GM19099 (cell line): ENCODE data around the gene NEB.

Experiments used
- POLR2A ChIP-seq: IDR thresholded peaks from 3 replicates; pipeline ENCODE4 v1.6.1; 2011; ENCODE audit warnings: low read depth; ENCODE audit not compliant: insufficient read length; ENCODE audit errors: extremely low read depth

The NEB gene

DNA sequence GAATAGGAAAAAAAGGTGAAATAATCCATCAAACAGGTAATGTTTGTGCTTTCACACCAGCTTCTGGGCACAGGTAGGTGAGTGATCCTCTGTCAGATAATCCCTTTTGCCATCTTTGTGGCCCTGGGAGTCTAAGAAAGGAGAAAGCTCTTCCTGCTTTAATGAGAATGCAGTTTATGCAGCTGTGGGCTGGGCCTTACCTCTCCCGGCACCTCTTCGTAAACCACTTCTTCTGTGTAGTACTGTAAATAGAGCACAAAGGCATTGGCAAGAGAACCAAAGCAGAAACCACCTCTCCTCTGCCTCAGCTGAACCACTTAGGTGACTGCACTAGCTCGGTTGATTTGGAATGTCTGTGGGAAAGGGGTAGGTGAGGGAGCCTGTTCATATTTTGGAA, 4.9 kb downstream of the NEB start:
- no peak for TF ChIP-seq POLR2A

DNA sequence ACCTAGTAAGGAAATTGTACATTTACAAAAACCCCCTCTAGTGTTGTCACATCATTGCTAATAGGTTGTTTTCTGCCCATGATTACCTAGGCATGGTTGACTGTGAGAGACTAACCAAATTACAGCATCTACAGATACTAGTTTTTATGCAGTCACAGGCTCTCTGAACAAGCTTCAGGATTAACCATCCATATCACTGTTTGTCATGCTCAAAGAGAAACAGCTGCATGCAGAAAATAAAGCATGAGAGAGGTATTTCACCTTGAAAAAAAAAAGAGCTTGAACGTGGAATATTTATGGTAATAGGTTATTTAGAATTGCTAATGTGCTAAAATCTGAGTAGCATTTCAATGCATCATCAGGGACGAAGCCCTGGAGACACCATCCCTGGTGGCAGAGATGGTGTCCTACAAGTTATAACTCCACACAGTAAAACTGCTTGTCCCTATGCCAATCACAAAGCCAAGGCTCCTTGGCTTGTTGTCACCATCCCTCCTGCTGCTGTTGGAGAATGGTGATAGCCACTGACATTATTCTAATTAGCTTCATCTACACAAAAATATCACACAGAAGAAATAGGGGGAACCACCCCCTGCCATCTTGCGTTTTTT, 5.4 kb downstream of the NEB start:
- TF ChIP-seq POLR2A = no peak

DNA sequence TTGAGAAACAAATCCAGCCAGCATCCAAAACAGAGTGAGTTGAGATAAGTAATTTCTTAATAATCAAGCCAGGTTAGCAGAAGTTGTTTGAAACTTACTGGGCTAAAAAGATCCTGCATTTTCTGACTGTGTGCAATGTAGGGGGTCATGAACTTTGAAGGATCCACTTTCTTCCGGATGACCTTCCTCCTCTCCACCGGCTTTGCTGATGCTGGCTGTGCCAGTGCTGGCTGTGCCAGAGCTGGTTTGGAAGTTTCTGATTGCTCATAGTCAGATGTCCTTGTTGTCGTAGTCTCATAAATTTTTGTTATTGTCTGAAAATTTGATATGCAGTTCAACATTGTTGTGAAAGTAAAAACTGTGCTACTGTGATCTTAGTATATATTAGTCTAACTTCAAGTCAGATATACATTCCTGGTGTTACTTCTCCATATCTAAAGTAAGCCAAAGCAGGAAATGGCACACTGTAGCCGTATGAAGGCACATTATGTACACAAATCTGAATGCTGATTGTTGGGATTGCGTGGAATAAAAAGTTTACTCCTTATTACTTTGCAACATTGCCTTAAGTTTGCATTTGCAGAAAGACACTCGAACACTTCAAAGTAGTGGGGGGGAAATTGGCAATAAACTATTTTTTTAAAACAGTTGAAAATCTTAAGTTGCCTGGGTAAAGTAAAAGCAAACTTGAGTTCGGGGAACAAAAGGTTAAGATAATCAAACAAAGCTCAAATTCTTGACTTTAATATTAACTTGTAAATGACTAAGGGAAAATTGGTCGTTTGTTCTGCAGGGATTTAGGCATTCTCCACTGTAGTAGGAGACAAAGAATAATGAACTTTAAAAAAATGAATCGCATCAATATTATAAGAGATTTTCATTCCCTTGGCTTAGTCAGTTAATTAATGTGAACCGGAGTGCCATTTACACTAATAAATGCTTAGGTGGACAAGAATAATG, 6.4 kb downstream of the NEB start:
- TF ChIP-seq POLR2A = no peak

DNA sequence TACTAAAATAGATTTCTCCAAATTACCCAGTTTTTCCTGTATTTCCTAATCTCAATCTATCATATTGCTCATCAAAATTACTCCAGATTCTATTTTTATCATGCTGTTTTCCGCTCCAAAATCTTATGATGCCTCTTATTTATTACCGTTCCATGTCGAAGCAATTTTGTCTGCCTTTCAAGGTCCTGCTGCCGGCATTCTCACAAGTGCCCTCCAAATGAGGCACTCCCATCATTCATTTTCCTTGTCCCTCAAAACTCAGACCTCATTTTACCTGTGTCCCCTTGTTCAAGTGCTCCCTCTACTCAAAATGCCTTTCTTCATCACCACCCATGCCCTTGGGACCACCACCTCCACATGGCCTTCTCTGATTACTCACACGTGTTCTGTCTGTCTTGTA, 13.1 kb downstream of the NEB start:
- no peak for TF ChIP-seq POLR2A

DNA sequence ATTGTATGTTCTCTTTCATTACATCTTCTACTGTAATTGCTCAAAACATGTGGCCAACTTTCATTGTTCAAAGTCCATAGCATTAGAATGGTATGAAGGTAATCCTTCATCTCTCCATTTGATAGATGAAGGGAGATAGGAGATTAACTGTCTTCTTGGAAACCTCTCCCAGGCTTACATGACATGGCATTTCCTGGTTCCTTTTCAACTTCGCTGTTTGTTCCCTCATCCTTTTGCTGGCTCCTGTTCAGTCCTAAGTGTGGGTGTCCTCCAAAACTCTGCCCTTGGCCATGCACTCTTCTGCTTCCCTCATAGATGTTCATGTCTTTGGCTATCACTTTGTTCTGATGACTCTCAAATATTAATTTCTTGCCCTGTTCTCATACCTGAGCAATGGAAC, 13.8 kb downstream of the NEB start:
- no peak for TF ChIP-seq POLR2A

DNA sequence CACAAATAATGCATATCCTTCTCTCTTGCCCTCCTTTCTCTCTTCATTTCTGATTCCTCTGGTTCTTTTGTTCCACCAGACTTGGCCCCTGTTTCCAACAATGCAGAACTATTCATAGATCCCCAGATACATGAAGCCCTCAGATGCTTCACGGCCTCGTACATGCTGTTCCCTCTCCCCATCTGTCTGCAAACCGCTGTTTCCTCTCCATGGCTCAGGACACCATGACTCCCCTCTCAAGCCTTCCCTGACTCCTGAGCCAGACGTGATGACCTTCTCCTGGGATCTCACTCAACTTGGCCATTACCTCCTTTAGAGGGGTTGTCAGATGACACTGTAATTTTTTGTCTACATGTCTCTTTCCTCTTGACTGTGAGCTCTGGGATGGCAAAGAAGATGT, 15.5 kb downstream of the NEB start:
- TF ChIP-seq POLR2A = no peak

DNA sequence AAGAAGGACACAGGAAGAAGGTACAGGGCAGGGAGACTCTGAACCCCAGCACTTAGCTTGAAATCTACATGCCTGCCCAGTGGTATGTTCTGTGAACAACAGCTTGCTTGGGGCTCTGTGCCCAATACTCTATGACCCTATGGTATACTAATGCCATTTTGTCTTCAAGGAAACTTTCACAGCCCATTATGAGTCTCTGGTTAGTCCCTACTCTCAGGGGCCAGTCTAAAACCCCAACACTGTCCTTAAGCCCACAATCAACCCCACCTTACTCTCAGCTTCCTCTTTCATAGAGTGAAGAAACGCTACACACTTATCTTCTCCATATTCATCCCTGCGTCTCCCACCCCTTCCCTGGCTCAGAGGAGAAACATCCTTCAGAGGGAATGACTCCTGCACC, 16.0 kb downstream of the NEB start:
- TF ChIP-seq POLR2A = no peak

DNA sequence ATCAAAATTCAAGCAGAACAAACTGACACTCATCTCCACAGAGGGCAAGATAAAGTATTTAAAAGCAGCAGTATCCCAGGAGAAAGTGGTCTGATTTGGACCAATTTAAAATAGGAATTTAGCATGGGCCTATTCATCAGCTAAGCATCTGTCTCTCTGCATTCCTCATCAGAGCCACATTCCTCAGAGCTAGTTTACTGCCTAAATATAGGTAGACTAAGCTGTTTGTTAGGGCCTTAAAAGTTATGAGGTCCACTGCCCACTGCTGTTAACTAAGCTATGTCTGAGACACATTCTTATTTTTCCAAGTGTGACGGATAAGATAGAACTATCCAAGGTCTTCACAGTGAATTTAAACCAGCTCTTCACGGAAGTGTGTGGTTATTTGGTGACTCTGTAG, 17.6 kb downstream of the NEB start:
- no peak for TF ChIP-seq POLR2A

DNA sequence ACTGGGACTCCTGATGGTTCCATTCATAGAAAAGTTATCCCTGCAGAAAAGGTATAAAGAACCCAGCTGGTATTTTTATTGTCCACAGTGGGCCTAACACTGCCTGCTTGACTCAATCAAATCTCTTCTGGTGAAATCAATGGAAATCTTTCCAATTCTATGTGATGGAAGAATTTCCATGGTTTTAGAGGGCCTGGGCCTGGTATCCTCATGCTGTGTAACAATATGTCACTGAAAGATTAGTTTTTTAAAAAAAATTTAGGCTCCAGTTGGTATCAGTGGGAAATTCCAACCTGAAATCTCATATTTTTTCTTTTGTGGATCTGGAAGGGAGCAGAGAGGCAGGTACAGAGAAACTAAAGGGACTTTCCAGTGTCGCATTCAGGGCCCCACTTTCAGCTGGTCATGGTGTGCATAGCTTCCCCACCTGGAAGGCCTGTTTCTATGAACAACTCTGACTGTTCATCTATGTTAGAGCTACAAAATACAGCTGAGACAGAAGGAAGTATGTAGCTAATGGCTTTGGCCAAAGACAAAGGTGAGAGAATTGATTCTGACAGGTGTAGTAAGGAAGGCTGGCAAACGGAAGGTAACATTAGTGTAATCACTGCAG, 20.9 kb downstream of the NEB start:
- TF ChIP-seq POLR2A = no peak

DNA sequence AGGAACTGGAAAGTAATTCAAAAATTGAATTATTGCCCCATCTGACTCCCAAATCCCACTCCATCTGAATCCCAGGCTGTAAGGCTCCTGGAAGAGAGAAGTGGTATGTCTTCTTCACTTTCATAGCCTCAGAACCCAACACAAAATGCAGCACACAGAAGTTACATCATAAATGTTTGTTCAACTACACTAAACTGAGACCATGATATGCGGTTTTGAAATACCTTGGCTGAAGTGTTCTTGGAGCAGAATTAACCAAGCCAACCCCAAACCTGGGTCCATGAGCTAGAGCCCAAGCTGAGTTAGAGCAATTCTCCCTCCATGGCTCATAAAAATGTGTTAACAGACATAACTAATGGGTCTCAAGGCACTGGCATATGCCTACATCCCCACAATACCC, 23.3 kb downstream of the NEB start:
- TF ChIP-seq POLR2A = no peak

DNA sequence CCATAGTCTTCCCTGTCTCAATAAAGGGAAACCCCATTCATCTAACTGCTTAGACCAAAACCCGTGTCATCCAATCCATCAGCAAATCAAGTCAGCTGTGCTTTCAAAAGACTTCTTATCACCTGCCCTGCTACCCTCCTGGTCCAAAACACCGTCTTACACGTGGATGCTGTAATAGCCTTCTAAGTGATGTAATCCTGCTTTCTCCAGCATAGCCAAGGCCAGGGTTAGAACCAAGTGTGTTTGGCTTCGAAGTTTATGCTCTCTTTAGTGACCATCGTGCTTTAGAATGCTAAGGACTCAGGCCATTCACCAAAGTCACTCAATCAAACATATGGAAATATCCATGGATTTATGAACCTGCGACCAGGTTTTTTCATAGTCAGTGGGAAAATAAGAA, 25.5 kb downstream of the NEB start:
- TF ChIP-seq POLR2A = no peak

DNA sequence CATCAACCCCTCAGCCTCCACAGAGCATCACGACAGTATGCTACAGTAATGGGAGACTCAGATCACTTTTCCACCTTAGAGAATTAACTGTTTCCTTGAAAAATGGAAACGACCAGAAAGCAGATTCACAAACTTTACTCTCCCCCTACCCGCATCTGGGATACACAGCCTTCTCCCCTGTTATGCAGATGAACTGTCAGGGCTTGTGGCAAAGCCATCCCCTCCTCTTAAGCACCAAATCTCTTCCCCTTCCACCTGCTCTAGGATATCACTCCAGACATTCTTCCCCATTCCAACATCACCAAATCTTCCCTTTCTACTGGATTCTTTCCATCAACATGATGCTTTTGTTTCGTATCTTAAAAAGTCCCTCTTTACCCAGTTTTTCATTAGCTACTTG, 26.4 kb downstream of the NEB start:
- TF ChIP-seq POLR2A = no peak

DNA sequence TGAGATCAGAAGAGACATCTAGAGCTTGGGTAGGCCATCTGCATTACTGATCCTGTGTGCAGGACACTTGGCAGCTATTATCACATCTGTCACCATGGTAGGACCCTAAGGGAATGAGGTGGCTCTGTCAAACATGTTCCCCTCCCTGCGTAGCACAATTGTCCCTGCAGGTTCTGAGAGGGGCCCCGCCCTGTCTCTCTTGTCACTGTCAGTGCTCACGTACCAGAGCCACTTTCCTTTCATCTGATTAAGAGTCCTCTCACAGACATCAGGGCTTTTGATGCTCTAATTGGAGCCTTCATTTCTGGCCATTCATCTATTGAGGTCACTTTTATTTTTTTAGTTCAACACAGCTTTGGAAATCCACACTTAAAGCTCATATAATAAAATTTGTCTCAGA, 38.5 kb downstream of the NEB start:
- TF ChIP-seq POLR2A = no peak

DNA sequence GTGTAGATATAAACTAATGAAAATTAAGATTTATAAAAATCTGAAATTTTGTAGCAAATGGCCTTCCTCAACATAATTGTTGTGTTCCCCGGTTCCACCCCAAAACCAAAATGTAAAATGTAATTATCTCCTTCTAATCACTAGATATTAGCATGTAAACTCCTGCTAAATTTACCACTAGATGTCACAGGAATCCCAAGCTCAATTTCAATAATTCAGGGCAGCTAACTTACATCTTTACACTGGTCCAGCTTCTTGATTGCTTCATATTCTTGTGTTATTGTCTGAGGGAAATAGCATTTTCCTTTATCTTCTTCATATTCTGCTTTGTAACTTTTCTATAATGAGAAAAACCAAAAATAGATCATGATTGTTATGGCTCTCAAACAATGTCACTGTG, 42.6 kb downstream of the NEB start:
- TF ChIP-seq POLR2A = no peak

DNA sequence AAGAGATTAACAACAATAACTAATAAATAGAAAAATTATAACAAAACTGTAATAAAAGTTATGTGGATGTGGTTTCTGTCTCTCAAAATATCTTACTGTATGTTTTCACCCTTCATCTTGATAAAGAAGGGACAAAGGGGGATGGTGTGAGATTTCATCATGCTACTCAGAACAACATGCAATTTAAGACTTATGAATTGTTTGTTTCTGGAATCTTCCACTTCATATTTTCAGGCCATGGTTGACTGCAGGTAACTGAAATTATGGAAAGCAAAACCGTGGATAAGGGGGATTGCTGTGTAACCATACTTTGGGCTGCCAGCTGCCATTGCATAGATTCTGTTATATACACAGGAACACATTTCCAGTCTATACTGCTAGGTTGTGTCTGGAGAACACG, 45.6 kb downstream of the NEB start:
- no peak for TF ChIP-seq POLR2A

DNA sequence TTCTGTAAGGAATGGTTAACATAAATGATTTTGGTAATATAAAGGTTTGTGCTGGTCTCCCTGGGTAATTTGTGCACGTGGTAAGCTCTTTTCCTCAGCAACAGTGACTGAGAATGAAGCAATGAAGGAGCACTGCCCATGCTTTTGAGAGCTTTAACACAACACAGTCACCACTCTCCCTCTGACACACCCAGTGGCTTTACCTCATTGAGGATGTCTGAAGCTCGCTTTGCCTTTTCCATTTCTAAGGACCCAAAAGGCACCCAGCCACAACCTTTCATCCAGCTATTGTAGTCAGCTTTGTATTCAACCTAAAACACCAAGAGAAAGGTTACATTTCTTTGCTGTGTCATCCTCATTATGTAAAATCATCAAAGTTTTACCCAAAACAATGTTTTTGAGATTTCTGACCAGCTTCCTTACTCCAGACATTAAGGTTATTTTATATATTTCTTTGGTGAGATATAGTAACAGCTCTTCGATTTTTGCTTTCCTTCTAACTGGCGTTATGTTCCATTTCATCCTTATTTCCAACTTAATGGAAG, 51.7 kb downstream of the NEB start:
- no peak for TF ChIP-seq POLR2A
